B cell (primary cell): ENCODE data around the gene SLC17A4.

Source experiments
- EZH2 ChIP-seq: IDR thresholded peaks from 2 replicates; pipeline ENCODE4 v1.6.1; 2012; ENCODE audit warnings: borderline replicate concordance, low read depth, mild to moderate bottlenecking, moderate library complexity, low read length; ENCODE audit not compliant: insufficient read depth, poor library complexity, severe bottlenecking
- TF ChIP-seq, protein P1 (sequence below): fragments of 200-600 bp; IDR thresholded peaks from one replicate; pipeline ENCODE4 v1.8.0; 2022; ENCODE audit warnings: antibody characterized with exemption, mild to moderate bottlenecking

GRCh38 chr6:25714765-25715164 lies 39.8 kb upstream of the SLC17A4 start:
- TF ChIP-seq EZH2: no peak
- TF ChIP-seq, protein P1, sequence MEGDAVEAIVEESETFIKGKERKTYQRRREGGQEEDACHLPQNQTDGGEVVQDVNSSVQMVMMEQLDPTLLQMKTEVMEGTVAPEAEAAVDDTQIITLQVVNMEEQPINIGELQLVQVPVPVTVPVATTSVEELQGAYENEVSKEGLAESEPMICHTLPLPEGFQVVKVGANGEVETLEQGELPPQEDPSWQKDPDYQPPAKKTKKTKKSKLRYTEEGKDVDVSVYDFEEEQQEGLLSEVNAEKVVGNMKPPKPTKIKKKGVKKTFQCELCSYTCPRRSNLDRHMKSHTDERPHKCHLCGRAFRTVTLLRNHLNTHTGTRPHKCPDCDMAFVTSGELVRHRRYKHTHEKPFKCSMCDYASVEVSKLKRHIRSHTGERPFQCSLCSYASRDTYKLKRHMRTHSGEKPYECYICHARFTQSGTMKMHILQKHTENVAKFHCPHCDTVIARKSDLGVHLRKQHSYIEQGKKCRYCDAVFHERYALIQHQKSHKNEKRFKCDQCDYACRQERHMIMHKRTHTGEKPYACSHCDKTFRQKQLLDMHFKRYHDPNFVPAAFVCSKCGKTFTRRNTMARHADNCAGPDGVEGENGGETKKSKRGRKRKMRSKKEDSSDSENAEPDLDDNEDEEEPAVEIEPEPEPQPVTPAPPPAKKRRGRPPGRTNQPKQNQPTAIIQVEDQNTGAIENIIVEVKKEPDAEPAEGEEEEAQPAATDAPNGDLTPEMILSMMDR: no peak
